Amniotic epithelial cell (primary cell): ENCODE measurements around the gene FCER1G.
"Not testable (repeated sequence)": the region's sequence is repeated elsewhere in the genome, so short reads cannot be mapped to it uniquely, and the experiment has no call there.

Experiments
- DNase-seq: peaks from one replicate; pipeline ENCODE4 v3.0.0-alpha.2; 2010; ENCODE audit warnings: low read depth

FCER1G gene

GRCh38 chr1:161233102-161233501 lies 18.0 kb downstream of the FCER1G start:
- no peak for DNase-seq

- DNase-seq, result no peak
Observed at GRCh38 chr1:161235957-161236775, 21.1 kb downstream of the FCER1G start.

GRCh38 chr1:161238039-161238473 lies 23.0 kb downstream of the FCER1G start, which contains the start of gene NR1I3:
Gene NR1I3 (minus strand): TSS chr1:161238203. CDS start chr1:161236565, 1,638 bp downstream.
- DNase-seq, result no peak

GRCh38 chr1:161241682-161242081 lies 26.6 kb downstream of the FCER1G start:
- no peak for DNase-seq

GRCh38 chr1:161242313-161242712 lies 27.2 kb downstream of the FCER1G start:
- DNase-seq, result no peak

- DNase-seq, result no peak
Observed at GRCh38 chr1:161244888-161245287, 29.8 kb downstream of the FCER1G start.

GRCh38 chr1:161250100-161250499 lies 35.0 kb downstream of the FCER1G start:
- DNase-seq, result not testable (repeated sequence)

- no peak for DNase-seq
Observed at GRCh38 chr1:161250829-161251228, 35.7 kb downstream of the FCER1G start.

- DNase-seq, result no peak
Observed at GRCh38 chr1:161251579-161251978, 36.5 kb downstream of the FCER1G start.

- DNase-seq, result not testable (repeated sequence)
Observed at GRCh38 chr1:161255302-161255701, 40.2 kb downstream of the FCER1G start.

GRCh38 chr1:161255955-161256520 lies 40.9 kb downstream of the FCER1G start:
- DNase-seq, result not testable (repeated sequence)

- not testable (repeated sequence) for DNase-seq
Observed at GRCh38 chr1:161257109-161257508, 42.0 kb downstream of the FCER1G start.

GRCh38 chr1:161258439-161259344 lies 43.6 kb downstream of the FCER1G start, which contains the start of gene PCP4L1:
Gene PCP4L1 (plus strand): TSS chr1:161258745. CDS start chr1:161258975, 230 bp downstream.
- peak; percentile 58 for DNase-seq

- DNase-seq, result no peak
Observed at GRCh38 chr1:161259345-161259702, 44.2 kb downstream of the FCER1G start.

- no peak for DNase-seq
Observed at GRCh38 chr1:161259765-161260164, 44.7 kb downstream of the FCER1G start.

- DNase-seq, result no peak
Observed at GRCh38 chr1:161260376-161261260, 45.5 kb downstream of the FCER1G start.

- DNase-seq, result no peak
Observed at GRCh38 chr1:161261261-161262235, 46.5 kb downstream of the FCER1G start.

- peak; percentile 18 for DNase-seq
Observed at GRCh38 chr1:161265305-161265704, 50.2 kb downstream of the FCER1G start.

- peak; percentile 11 for DNase-seq
Observed at GRCh38 chr1:161266202-161266601, 51.1 kb downstream of the FCER1G start.

GRCh38 chr1:161266836-161267235 lies 51.7 kb downstream of the FCER1G start:
- no peak for DNase-seq
